NCI-H146 treated with DMSO at 0.1 percent for 48 hours (cell line): ENCODE data around the gene DNAJC21.
A peak's percentile ranks its signal among the peaks of the same experiment; 100 is the strongest.

ENCODE experiments used
- DNase-seq: peaks from one replicate; lab custom pipeline; 2025; ENCODE audit not compliant: unreplicated experiment; lab: John Stamatoyannopoulos, UW

Gene DNAJC21

GRCh38 chr5:34929134-34929719, at the start of gene DNAJC21:
DNAJC21 (plus strand) TSS chr5:34929559; CDS start chr5:34929820, 261 bp downstream.
- peak; percentile 93 for DNase-seq

GRCh38 chr5:34881246-34881645, 48.1 kb upstream of the DNAJC21 start:
- DNase-seq: no peak

GRCh38 chr5:34886392-34887119, 42.8 kb upstream of the DNAJC21 start:
- no peak for DNase-seq

- no peak for DNase-seq
Observed at GRCh38 chr5:34889394-34889793, 40.0 kb upstream of the DNAJC21 start.

- DNase-seq: no peak
Observed at GRCh38 chr5:34891981-34892380, 37.4 kb upstream of the DNAJC21 start.

- DNase-seq: no peak
Observed at GRCh38 chr5:34892414-34892813, 36.9 kb upstream of the DNAJC21 start.

- no peak for DNase-seq
Observed at GRCh38 chr5:34894716-34895115, 34.6 kb upstream of the DNAJC21 start.

GRCh38 chr5:34895641-34896419, 33.5 kb upstream of the DNAJC21 start:
- DNase-seq: no peak

GRCh38 chr5:34897646-34898045, 31.7 kb upstream of the DNAJC21 start:
- no peak for DNase-seq

- peak; percentile 36 for DNase-seq
Observed at GRCh38 chr5:34898258-34898895, 31.0 kb upstream of the DNAJC21 start.

GRCh38 chr5:34899066-34899465, 30.3 kb upstream of the DNAJC21 start:
- DNase-seq: no peak

- DNase-seq: no peak
Observed at GRCh38 chr5:34900652-34901051, 28.7 kb upstream of the DNAJC21 start.

GRCh38 chr5:34903260-34903659, 26.1 kb upstream of the DNAJC21 start:
- DNase-seq: no peak

GRCh38 chr5:34905564-34905963, 23.8 kb upstream of the DNAJC21 start:
- no peak for DNase-seq

GRCh38 chr5:34913072-34913471, 16.3 kb upstream of the DNAJC21 start:
- DNase-seq: no peak

GRCh38 chr5:34914671-34915138, 14.7 kb upstream of the DNAJC21 start:
- peak; percentile 43 for DNase-seq

- peak; percentile 96 for DNase-seq
Observed at GRCh38 chr5:34915139-34915855, 14.1 kb upstream of the DNAJC21 start, which contains the start of the genes BRIX1 and RAD1. BRIX1 (plus strand) TSS chr5:34915711; CDS start chr5:34915739, 28 bp downstream. RAD1 (minus strand) TSS chr5:34915504; CDS start chr5:34914892, 612 bp downstream.

- no peak for DNase-seq
Observed at GRCh38 chr5:34915856-34916192, 13.5 kb upstream of the DNAJC21 start.

- no peak for DNase-seq
Observed at GRCh38 chr5:34916518-34916917, 12.8 kb upstream of the DNAJC21 start.

- no peak for DNase-seq
Observed at GRCh38 chr5:34918025-34918424, 11.3 kb upstream of the DNAJC21 start.

GRCh38 chr5:34919077-34919476, 10.3 kb upstream of the DNAJC21 start:
- no peak for DNase-seq
